ENCODE measurements around the gene PANK2. TPM values are rescaled to one million over a fixed set of nuclear protein-coding genes. Genes with fewer than 3 reads are reported as not detected.

The PANK2 gene
- total RNA-seq, 1 donor from 2014 or later: 59.3 TPM

GRCh38 chr20:3927486-3928291, 38.5 kb downstream of the PANK2 start:
- H3K36me3 ChIP-seq (ENCODE audit: insufficient read depth, low read length): peaks cover 16% of the 10 kb centered on the region
- no peaks in the 10 kb centered on the region for H3K9me3 Mint-ChIP-seq (ENCODE audit: unreplicated experiment)
- H3K79me2 ChIP-seq (ENCODE audit: insufficient read depth, low read length): peaks cover 26% of the 10 kb centered on the region
- FAIRE-seq: no peak
- peaks cover 59% of the 10 kb centered on the region for H4K20me1 ChIP-seq (ENCODE audit: insufficient read depth, low read length)
- H3K4me3 Mint-ChIP-seq (ENCODE audit: unreplicated experiment): no peak overlapping the region
- peak overlapping the region; percentile 84 for H3K27ac Mint-ChIP-seq (ENCODE audit: unreplicated experiment)
- no peak overlapping the region for H3K9ac ChIP-seq (ENCODE audit: low read length)
- H3K27me3 Mint-ChIP-seq (ENCODE audit: low read depth, unreplicated experiment): no peaks in the 10 kb centered on the region
- no peaks in the 10 kb centered on the region for H3K27me3 ChIP-seq (ENCODE audit: insufficient read depth, low read length)
- no peak for DNase-seq (ENCODE audit: low read depth)
- no peaks in the 10 kb centered on the region for H3K9me3 ChIP-seq (ENCODE audit: insufficient read depth, low read depth, low read length)
- TF ChIP-seq CTCF (IDR thresholded peaks at IDR 0.05; ENCODE audit: insufficient read depth, low read depth, low read length) (no peak), EZH2 (IDR thresholded peaks at IDR 0.05; ENCODE audit: insufficient read depth, low read length) (no peak)
- H3K4me2 ChIP-seq (ENCODE audit: low read length): no peak overlapping the region
- no peak overlapping the region for H3K4me3 ChIP-seq (ENCODE audit: insufficient read depth, low read depth, low read length)
- H3K4me1 ChIP-seq (ENCODE audit: insufficient read depth, low read length): peaks cover 12% of the 10 kb centered on the region
- H3K4me1 Mint-ChIP-seq (ENCODE audit: low read depth, unreplicated experiment): peaks cover 61% of the 10 kb centered on the region
- no peak overlapping the region for H3K27ac ChIP-seq (ENCODE audit: low read depth, low read length)
- no peak overlapping the region for H2AFZ ChIP-seq (ENCODE audit: low read depth, low read length)
- H3K36me3 Mint-ChIP-seq (ENCODE audit: low read depth, unreplicated experiment): peaks cover 21% of the 10 kb centered on the region

GRCh38 chr20:3929713-3930060, 40.5 kb downstream of the PANK2 start:
- H3K9me3 ChIP-seq (ENCODE audit: insufficient read depth, low read depth, low read length): no peaks in the 10 kb centered on the region
- peaks cover 3% of the 10 kb centered on the region for H3K4me1 ChIP-seq (ENCODE audit: insufficient read depth, low read length)
- Mint-ChIP-seq H3K9me3 (ENCODE audit: unreplicated experiment) (no peaks in the 10 kb centered on the region), H3K27me3 (ENCODE audit: low read depth, unreplicated experiment) (no peaks in the 10 kb centered on the region), H3K36me3 (ENCODE audit: low read depth, unreplicated experiment) (peaks cover 29% of the 10 kb centered on the region), H3K4me3 (ENCODE audit: unreplicated experiment) (no peak overlapping the region), H3K4me1 (ENCODE audit: low read depth, unreplicated experiment) (peaks cover 44% of the 10 kb centered on the region), H3K27ac (ENCODE audit: unreplicated experiment) (no peak overlapping the region)
- peaks cover 39% of the 10 kb centered on the region for H4K20me1 ChIP-seq (ENCODE audit: insufficient read depth, low read length)
- H3K79me2 ChIP-seq (ENCODE audit: insufficient read depth, low read length): peaks cover 7% of the 10 kb centered on the region
- DNase-seq (ENCODE audit: low read depth) (no peak), FAIRE-seq (no peak)
- H3K9ac ChIP-seq (ENCODE audit: low read length): no peak overlapping the region
- TF ChIP-seq CTCF (IDR thresholded peaks at IDR 0.05; ENCODE audit: insufficient read depth, low read depth, low read length) (no peak), EZH2 (IDR thresholded peaks at IDR 0.05; ENCODE audit: insufficient read depth, low read length) (no peak)
- no peak overlapping the region for H3K4me2 ChIP-seq (ENCODE audit: low read length)
- no peak overlapping the region for H2AFZ ChIP-seq (ENCODE audit: low read depth, low read length)
- H3K27me3 ChIP-seq (ENCODE audit: insufficient read depth, low read length): no peaks in the 10 kb centered on the region
- no peak overlapping the region for H3K27ac ChIP-seq (ENCODE audit: low read depth, low read length)
- H3K36me3 ChIP-seq (ENCODE audit: insufficient read depth, low read length): peaks cover 8% of the 10 kb centered on the region
- no peak overlapping the region for H3K4me3 ChIP-seq (ENCODE audit: insufficient read depth, low read depth, low read length)
